ES-I3 (cell line): ENCODE data around the gene CSH2.

ENCODE experiments used
- H3K36me3 ChIP-seq: 2 replicates; pipeline ENCODE4 v1.6.1; 2013; ENCODE audit warnings: mild to moderate bottlenecking, low read length, control low read depth, moderate library complexity; ENCODE audit not compliant: insufficient read depth
- H3K4me1 ChIP-seq: 2 replicates; pipeline ENCODE4 v1.6.1; 2013; ENCODE audit warnings: mild to moderate bottlenecking, control low read depth, low read length; ENCODE audit not compliant: insufficient read depth
- H3K9ac ChIP-seq: 2 replicates; pipeline ENCODE4 v1.6.1; 2013; ENCODE audit warnings: low read depth, mild to moderate bottlenecking, low read length, moderate library complexity
- H3K9me3 ChIP-seq: 2 replicates; pipeline ENCODE4 v1.6.1; 2013; ENCODE audit warnings: mild to moderate bottlenecking, low read length, moderate library complexity; ENCODE audit not compliant: control insufficient read depth, insufficient read depth

The CSH2 gene

GRCh38 chr17:63827801-63828221 lies 45.7 kb downstream of the CSH2 start:
- Histone ChIP-seq H3K4me1 (peaks cover 12% of the 10 kb centered on the region; the same call in 1 of the 2 replicates), H3K9ac (peak overlapping the region; percentile 86), H3K36me3 (peaks cover 65% of the 10 kb centered on the region), H3K9me3 (no peaks in the 10 kb centered on the region)

DNA sequence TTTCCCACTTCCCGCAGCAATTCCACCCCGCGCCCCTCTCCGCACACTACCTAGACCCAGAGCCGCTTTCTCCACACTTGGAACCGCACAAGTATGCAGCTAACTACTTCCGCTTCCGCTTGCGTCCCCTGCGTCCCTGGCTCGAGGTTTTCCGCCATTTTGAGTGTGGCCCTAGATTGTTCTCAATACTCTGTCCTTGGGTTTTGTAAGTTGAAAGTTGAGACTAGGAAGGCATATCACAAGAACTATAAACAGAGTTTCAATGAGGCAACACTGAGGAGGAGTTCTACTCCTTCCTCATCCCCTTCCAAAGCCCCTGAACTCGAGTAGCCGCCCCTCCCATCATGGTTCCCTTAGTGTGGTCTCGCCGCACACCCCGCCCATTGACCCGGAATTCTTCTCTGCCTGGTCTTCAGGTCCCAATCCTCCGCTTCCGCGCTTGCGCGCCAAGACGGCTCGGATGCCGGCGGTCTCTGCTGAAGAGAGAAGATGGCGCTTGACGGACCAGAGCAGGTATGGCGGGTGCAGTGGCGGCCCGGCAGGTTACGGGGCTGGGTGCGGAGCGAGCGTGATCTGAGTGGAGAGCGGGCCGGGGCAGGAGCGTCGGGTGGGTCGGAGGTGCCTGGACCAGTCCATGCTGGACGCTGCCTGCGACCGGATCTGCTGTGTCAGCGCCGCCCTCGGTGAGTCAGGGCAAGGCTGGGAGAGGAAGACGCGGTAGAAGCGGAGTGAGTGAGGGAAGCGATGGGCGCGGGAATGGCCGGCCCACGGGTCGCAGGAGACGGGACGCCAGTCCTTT lies 46.3 kb downstream of the CSH2 start, which contains the start of the genes FTSJ3 and PSMC5:
FTSJ3 (minus strand) TSS at position 662 of the 799 bp plus-strand sequence. CDS start 761 bp downstream, outside the sequence.
PSMC5 (plus strand) TSS at position 430 of the 799 bp plus-strand sequence; CDS start at position 490, 60 bp downstream.
- H3K9ac ChIP-seq = peak within 1 kb of the TSS; percentile 86
- peaks cover 67% of the 10 kb centered on the region for H3K36me3 ChIP-seq
- peaks cover 12% of the 10 kb centered on the region; the same call in 1 of the 2 replicates for H3K4me1 ChIP-seq
- H3K9me3 ChIP-seq = no peaks in the 10 kb centered on the region

DNA sequence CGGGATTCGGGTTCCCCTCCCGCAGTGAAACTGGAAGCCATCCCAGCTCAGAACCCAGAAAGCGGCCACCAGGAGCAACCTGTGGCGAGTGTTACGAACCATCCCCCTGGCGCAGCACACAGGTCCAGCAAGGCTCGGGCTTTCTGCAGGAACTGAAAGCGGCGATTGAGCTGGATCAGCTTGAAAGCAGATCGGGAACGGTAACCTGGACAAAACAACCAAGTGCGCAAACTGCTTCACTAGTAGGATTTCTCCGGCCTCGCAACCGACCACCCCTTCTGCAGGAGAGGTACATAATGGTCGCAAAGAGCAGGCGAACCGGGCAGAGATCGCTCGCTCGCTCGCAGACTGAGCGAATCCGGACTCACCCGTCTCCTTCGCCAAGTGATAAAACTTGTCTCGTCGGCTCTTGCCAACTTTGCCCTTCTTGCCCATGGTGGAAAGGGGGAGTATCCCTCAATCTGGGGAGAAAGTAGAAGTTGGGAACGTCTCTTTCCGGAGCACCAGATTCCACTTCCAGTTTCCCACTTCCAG lies 46.9 kb downstream of the CSH2 start:
- Histone ChIP-seq H3K4me1 (peaks cover 12% of the 10 kb centered on the region; the same call in 1 of the 2 replicates), H3K9ac (peak overlapping the region; percentile 86), H3K9me3 (no peaks in the 10 kb centered on the region), H3K36me3 (peaks cover 70% of the 10 kb centered on the region)

DNA sequence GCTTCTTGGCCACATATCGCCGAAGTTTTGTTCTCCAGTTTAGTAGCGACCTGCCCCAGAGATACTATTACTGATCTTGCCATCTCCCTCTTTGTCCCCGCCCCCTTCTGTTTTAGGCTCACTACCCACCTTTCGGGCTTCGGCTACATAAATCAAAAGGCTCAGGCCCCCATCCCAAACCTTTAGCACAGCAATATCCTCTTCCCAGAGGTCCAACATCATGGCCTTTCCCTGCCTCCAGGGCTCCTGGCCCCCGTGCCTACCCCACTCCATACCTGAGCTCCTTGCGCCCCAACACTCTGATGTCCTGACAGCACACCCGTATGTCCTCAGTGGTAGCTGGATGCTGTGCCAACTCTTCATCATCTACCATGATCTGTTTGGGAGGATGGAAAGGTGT lies 49.1 kb downstream of the CSH2 start:
- Histone ChIP-seq H3K36me3 (peaks cover 61% of the 10 kb centered on the region), H3K9ac (no peak overlapping the region), H3K4me1 (peaks cover 12% of the 10 kb centered on the region; the same call in 1 of the 2 replicates), H3K9me3 (no peaks in the 10 kb centered on the region)

DNA sequence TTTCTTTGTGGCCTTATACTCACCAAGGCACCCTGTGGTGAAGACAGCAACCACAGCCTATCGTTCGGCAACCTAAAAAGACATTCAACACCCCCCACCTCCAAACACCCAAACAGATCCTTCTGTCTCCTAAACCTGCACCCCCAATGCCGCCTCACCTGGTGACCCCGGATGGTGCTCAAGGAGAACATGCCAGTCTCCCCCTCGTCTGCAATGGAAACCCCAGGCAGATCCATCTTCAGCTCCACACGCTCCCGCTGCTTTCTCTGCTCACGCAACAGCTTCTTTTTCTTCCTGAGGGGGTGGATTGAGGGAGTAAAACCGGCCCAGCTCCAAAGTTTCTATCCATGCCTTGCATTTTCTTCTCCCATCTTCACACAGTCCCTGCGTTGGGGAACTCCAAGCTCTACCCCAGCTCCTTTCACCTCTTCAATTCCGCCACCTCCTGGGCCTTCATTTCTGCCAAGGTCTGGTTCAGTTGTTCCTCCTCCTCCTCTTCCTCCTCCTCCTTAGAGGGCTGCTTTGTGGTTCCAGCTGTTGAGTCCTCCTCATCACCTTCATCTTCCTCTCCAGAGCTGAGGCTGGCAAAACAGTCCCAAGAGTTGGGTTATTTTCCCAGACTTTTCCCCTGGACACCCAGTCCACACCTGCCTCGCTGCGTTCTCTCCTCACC lies 49.7 kb downstream of the CSH2 start:
- Histone ChIP-seq H3K4me1 (peaks cover 12% of the 10 kb centered on the region; the same call in 1 of the 2 replicates), H3K9me3 (no peaks in the 10 kb centered on the region), H3K36me3 (peaks cover 61% of the 10 kb centered on the region), H3K9ac (no peak overlapping the region)

DNA sequence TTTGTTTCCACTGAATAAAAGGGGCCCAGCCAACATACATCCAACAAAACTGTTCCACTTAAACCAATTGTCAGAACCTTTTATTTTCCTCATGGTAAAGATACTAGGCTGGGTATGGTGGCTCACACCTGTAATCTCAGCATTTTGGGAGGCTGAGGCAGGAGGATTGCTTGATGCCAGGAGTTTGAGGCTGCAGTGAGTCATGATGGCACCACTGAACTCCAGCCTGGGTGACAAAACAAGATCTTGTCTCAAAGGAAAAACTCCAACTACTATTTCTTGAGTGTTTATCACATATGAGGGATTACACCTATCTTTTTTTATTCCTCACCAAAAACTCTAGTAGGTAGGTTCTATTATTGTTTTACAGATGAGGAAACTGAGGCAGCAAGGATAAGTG lies 50.9 kb downstream of the CSH2 start:
- peaks cover 67% of the 10 kb centered on the region for H3K36me3 ChIP-seq
- H3K4me1 ChIP-seq = 0 out of 2 replicates have a peak, but pooled peaks cover 5% of the 10 kb centered on the region
- no peaks in the 10 kb centered on the region for H3K9me3 ChIP-seq
- no peak overlapping the region for H3K9ac ChIP-seq
